ENCODE results near the gene ENSA.

GRCh38 chr1:150613061-150613920, 16.1 kb downstream of the ENSA start:
- TF ChIP-seq CTCF (conservative IDR thresholded peaks at IDR 0.05; ENCODE audit: low read length), result no peak
- no peak for TF ChIP-seq EZH2phosphoT487 (IDR thresholded peaks at IDR 0.05; ENCODE audit: borderline replicate concordance)

All from Loucy (cell line).